C4-2B (cell line): ENCODE measurements around the gene DNAAF5.

Experiments used
- ZFX ChIP-seq: fragments of 450-650 bp; IDR thresholded peaks from 2 replicates; pipeline ENCODE4 v1.6.1; 2017
- TF ChIP-seq, protein P1 (sequence below): fragments of 450-650 bp; conservative IDR thresholded peaks from 2 replicates; pipeline ENCODE4 v1.5.1; 2017; ENCODE audit warnings: mild to moderate bottlenecking

GRCh38 chr7:713488-714230, 12.8 kb upstream of the DNAAF5 start:
- TF ChIP-seq, protein P1, sequence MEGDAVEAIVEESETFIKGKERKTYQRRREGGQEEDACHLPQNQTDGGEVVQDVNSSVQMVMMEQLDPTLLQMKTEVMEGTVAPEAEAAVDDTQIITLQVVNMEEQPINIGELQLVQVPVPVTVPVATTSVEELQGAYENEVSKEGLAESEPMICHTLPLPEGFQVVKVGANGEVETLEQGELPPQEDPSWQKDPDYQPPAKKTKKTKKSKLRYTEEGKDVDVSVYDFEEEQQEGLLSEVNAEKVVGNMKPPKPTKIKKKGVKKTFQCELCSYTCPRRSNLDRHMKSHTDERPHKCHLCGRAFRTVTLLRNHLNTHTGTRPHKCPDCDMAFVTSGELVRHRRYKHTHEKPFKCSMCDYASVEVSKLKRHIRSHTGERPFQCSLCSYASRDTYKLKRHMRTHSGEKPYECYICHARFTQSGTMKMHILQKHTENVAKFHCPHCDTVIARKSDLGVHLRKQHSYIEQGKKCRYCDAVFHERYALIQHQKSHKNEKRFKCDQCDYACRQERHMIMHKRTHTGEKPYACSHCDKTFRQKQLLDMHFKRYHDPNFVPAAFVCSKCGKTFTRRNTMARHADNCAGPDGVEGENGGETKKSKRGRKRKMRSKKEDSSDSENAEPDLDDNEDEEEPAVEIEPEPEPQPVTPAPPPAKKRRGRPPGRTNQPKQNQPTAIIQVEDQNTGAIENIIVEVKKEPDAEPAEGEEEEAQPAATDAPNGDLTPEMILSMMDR: no peak
- TF ChIP-seq ZFX: no peak
